Right lobe of liver (tissue), 6 donors: ENCODE data around the gene RBMS3. TPM values are rescaled to one million over a fixed set of nuclear protein-coding genes. Genes with fewer than 3 reads are reported as not detected.
A peak's percentile ranks its signal among the peaks of the same experiment; 100 is the strongest.

Experiments used
- ATAC-seq, 4 donors: fragments of 200-7000 bp; cut with Tn5 transposase; one replicate each; pipeline ENCODE4 v1.9.1; 2020; ENCODE audit warnings: mild to moderate bottlenecking in 4 of 4, moderate library complexity in 4 of 4
- DNase-seq, 3 donors: peaks; one replicate each; pipeline ENCODE4 v3.0.0-alpha.2; 2020
- H3K27ac ChIP-seq, 3 donors: fragments of 200-600 bp; one replicate each; pipeline ENCODE4 v1.8.0; 2022
- H3K27me3 ChIP-seq, 2 donors: fragments of 200-600 bp; one replicate each; pipeline ENCODE4 v1.8.0; 2022
- H3K36me3 ChIP-seq, 4 donors: fragments of 200-600 bp; sonication (generic) in 1 of 4; one replicate each; pipeline versions ENCODE4 v1.5.1 to v1.8.0; 2017 to 2022; ENCODE audit warnings: control low read depth in 1 of 4
- H3K4me1 ChIP-seq, 4 donors: fragments of 200-600 bp; sonication (generic) in 1 of 4; one replicate each; pipeline versions ENCODE4 v1.5.1 to v1.8.0; 2017 to 2022; ENCODE audit warnings: control low read depth in 1 of 4
- H3K4me3 ChIP-seq, 3 donors: fragments of 200-600 bp; one replicate each; pipeline ENCODE4 v1.8.0; 2022
- H3K9me3 ChIP-seq, 4 donors: fragments of 200-600 bp; sonication (generic) in 1 of 4; one replicate each; pipeline versions ENCODE4 v1.5.1 to v1.8.0; 2017 to 2022; ENCODE audit warnings: control low read depth in 1 of 4
- CTCF ChIP-seq, 4 donors: fragments of 200-600 bp in 3 of 4; fragments of 450-650 bp in 1 of 4; IDR thresholded peaks; one replicate each; pipeline versions ENCODE4 v1.5.1 to v1.8.0; 2016 to 2022; ENCODE audit warnings: antibody characterized with exemption in 4 of 4, mild to moderate bottlenecking in 2 of 4
- POLR2A ChIP-seq: fragments of 450-650 bp; IDR thresholded peaks from one replicate; pipeline ENCODE4 v1.6.1; 2017; ENCODE audit warnings: antibody characterized with exemption, mild to moderate bottlenecking
- WGBS: methylation state at CpG from one replicate; pipeline ENCODE4 v1.1.6; 2018; ENCODE audit warnings: low coverage, low lambda C conversion rate; ENCODE audit not compliant: insufficient coverage; ENCODE audit errors: missing lambda C conversion rate; 5-methylcytosine and 5-hydroxymethylcytosine counted together
- intact Hi-C, 2 donors: fragments of 100-400 bp; cut with DNase I; formaldehyde crosslinking; loops; one replicate each; pipeline versions ENCODE4 v1.11.2 to v1.14.1; 2022
- total RNA-seq, 6 experiments: library from RNA; depleted of rRNA in 2 of 6; stranded (reverse); fragments of >200 nt in 2 of 6; fragmentation: NEBNext Ultra II Directional in 3 of 6; extraction: Animal tissue kit (Norgen Biotek cat#: 25700) in 3 of 6; gene quantifications; one replicate each; pipeline versions ENCODE4 v1.1.0 to v1.2.4, GENCODE V29; 2016 to 2023
- donor health status: DM: no; HTN: yes; CAD: no.
- donor health status: DM: no; HTN: no; CAD: no.
- donor health status: DM: no; HTN: no; CAD: no.
- donor health status: DM: no; HTN: yes; CAD: no.
- donor health status: DM: no; HTN: yes; CAD: no.

The RBMS3 gene
- total RNA-seq, 6 experiments from 2014 or later, result 6.3 to 11.5 (median 8.3) TPM

- 100% methylated on average over 2 of the region's 2 CpGs for WGBS
- no peak overlapping the region for H3K4me3 ChIP-seq
- TF ChIP-seq POLR2A, result no peak
- TF ChIP-seq CTCF (IDR thresholded peaks at IDR 0.05), result no peak
- no peaks in the 10 kb centered on the region for H3K9me3 ChIP-seq
- H3K27ac ChIP-seq, result no peak overlapping the region
- DNase-seq, result no peak
- H3K4me1 ChIP-seq, result peaks cover 0 to 18% (median under 1%) of the 10 kb centered on the region in 4 donors
- ATAC-seq, result no peak
- intact Hi-C loops, result no loop called here
- no peaks in the 10 kb centered on the region for H3K27me3 ChIP-seq
- H3K36me3 ChIP-seq, result no peaks in the 10 kb centered on the region
Observed at GRCh38 chr3:29690686-29691353, 409.9 kb downstream of the RBMS3 start.

- Histone ChIP-seq H3K4me1 (peaks cover 0 to 27% (median 4%) of the 10 kb centered on the region in 4 donors), H3K27ac (peak overlapping the region; percentile 15 to 86 (median 28)), H3K27me3 (no peaks in the 10 kb centered on the region), H3K4me3 (peak overlapping the region; percentile 3 to 31 (median 21)), H3K36me3 (no peaks in the 10 kb centered on the region), H3K9me3 (no peaks in the 10 kb centered on the region)
- TF ChIP-seq CTCF (IDR thresholded peaks at IDR 0.05) (no peak), POLR2A (no peak)
- no peak for DNase-seq
- 20% methylated on average over 1 of the region's 1 CpG for WGBS
- intact Hi-C loops, result no loop called here
- ATAC-seq, result peak; percentile 47 to 64 (median 47)
Observed at GRCh38 chr3:29693863-29694262, 413.0 kb downstream of the RBMS3 start.

- 70% methylated on average over 2 of the region's 2 CpGs for WGBS
- Histone ChIP-seq H3K27me3 (no peaks in the 10 kb centered on the region), H3K9me3 (no peaks in the 10 kb centered on the region), H3K4me3 (peak overlapping the region; percentile 3 to 31 (median 21)), H3K4me1 (peaks cover 0 to 27% (median 4%) of the 10 kb centered on the region in 4 donors), H3K36me3 (no peaks in the 10 kb centered on the region), H3K27ac (peak overlapping the region; percentile 15 to 86 (median 66))
- no peak for ATAC-seq
- intact Hi-C loops, result no loop called here
- DNase-seq, result no peak
- no peak for TF ChIP-seq CTCF (IDR thresholded peaks at IDR 0.05)
- TF ChIP-seq POLR2A, result no peak
Observed at GRCh38 chr3:29694331-29694730, 413.5 kb downstream of the RBMS3 start.

- DNase-seq (no peak), ATAC-seq (peak; percentile 53 to 86 (median 58))
- intact Hi-C loops, result no loop called here
- H3K27me3 ChIP-seq, result no peaks in the 10 kb centered on the region
- TF ChIP-seq CTCF (IDR thresholded peaks at IDR 0.05) (no peak), POLR2A (peak; percentile 17)
- H3K9me3 ChIP-seq, result no peaks in the 10 kb centered on the region
- H3K36me3 ChIP-seq, result no peaks in the 10 kb centered on the region
- 72% methylated on average over 1 of the region's 1 CpG for whole genome bisulfite sequencing
- H3K4me1 ChIP-seq, result peaks cover 0 to 27% (median 4%) of the 10 kb centered on the region in 4 donors
- H3K4me3 ChIP-seq, result peak overlapping the region; percentile 3 to 31 (median 21)
- peak overlapping the region; percentile 66 to 86 (median 82) for H3K27ac ChIP-seq
Observed at GRCh38 chr3:29694783-29695182, 413.9 kb downstream of the RBMS3 start.
